ENCODE data around the gene RAPSN. TPM values are rescaled to one million over a fixed set of nuclear protein-coding genes. Genes with fewer than 3 reads are reported as not detected.

Gene RAPSN
- total RNA-seq, 1 experiment from 2014 or later, result 1.0 TPM

- Histone ChIP-seq H3K4me1 (ENCODE audit: insufficient read depth, low read length, poor library complexity, severe bottlenecking) (no peaks in the 10 kb centered on the region), H3K27ac (ENCODE audit: low read depth, low read length, poor library complexity, severe bottlenecking) (no peak overlapping the region), H3K27me3 (replicated peaks; ENCODE audit: insufficient read depth, low read depth, low read length, poor library complexity) (no peaks in the 10 kb centered on the region), H3K4me3 (ENCODE audit: low read depth, low read length, poor library complexity, severe bottlenecking) (no peak overlapping the region), H3K9me3 (ENCODE audit: low read depth, low read length, poor library complexity, severe bottlenecking) (no peaks in the 10 kb centered on the region), H3K36me3 (ENCODE audit: insufficient read depth, low read length, poor library complexity, severe bottlenecking) (no peaks in the 10 kb centered on the region)
- no peak for DNase-seq (ENCODE audit: low spot score)
- BruUV-seq (replicated peaks), result no TSS peak
- ChIA-PET POLR2A (ENCODE audit: low non-redundant PET) (no interaction called here), CTCF (interaction anchor here (0.5 kb wide), 1 partner anchor 143 kb away, joined by 4 read pairs; no protein-coding TSS in a partner anchor)
- TF ChIP-seq EZH2 (IDR thresholded peaks at IDR 0.05; ENCODE audit: borderline replicate concordance, low read depth, low read length, poor library complexity, severe bottlenecking), result no peak
- intact Hi-C loops (cut with micrococcal nuclease; ENCODE audit: unreplicated experiment), result no loop called here
Measured at GRCh38 chr11:47437218-47437745, 11.7 kb downstream of the RAPSN start.

GRCh38 chr11:47436726-47437125 lies 12.2 kb downstream of the RAPSN start:
- H3K4me3 ChIP-seq (ENCODE audit: low read depth, low read length, poor library complexity, severe bottlenecking), result no peak overlapping the region
- no peaks in the 10 kb centered on the region for H3K36me3 ChIP-seq (ENCODE audit: insufficient read depth, low read length, poor library complexity, severe bottlenecking)
- intact Hi-C loops (cut with micrococcal nuclease; ENCODE audit: unreplicated experiment), result no loop called here
- H3K27ac ChIP-seq (ENCODE audit: low read depth, low read length, poor library complexity, severe bottlenecking), result no peak overlapping the region
- no peaks in the 10 kb centered on the region for H3K4me1 ChIP-seq (ENCODE audit: insufficient read depth, low read length, poor library complexity, severe bottlenecking)
- H3K9me3 ChIP-seq (ENCODE audit: low read depth, low read length, poor library complexity, severe bottlenecking), result no peaks in the 10 kb centered on the region
- BruUV-seq (replicated peaks), result no TSS peak
- CTCF ChIA-PET, result interaction anchor here (0.5 kb wide), 1 partner anchor 143 kb away, joined by 4 read pairs; no protein-coding TSS in a partner anchor
- POLR2A ChIA-PET (ENCODE audit: low non-redundant PET), result no interaction called here
- no peak for DNase-seq (ENCODE audit: low spot score)
- H3K27me3 ChIP-seq (replicated peaks; ENCODE audit: insufficient read depth, low read depth, low read length, poor library complexity), result no peaks in the 10 kb centered on the region
- TF ChIP-seq CTCF (conservative IDR thresholded peaks at IDR 0.05; ENCODE audit: low read depth, low read length), result no peak
- no peak for TF ChIP-seq EZH2 (IDR thresholded peaks at IDR 0.05; ENCODE audit: borderline replicate concordance, low read depth, low read length, poor library complexity, severe bottlenecking)

GRCh38 chr11:47435687-47436086 lies 13.2 kb downstream of the RAPSN start:
- intact Hi-C loops (cut with micrococcal nuclease; ENCODE audit: unreplicated experiment), result no loop called here
- H3K27ac ChIP-seq (ENCODE audit: low read depth, low read length, poor library complexity, severe bottlenecking), result no peak overlapping the region
- ChIA-PET CTCF (interaction anchor here (0.6 to 0.7 kb wide), 2 partner anchors 17 to 19 kb away, joined by 5 read pairs; no protein-coding TSS in a partner anchor), POLR2A (ENCODE audit: low non-redundant PET) (no interaction called here)
- no peaks in the 10 kb centered on the region for H3K9me3 ChIP-seq (ENCODE audit: low read depth, low read length, poor library complexity, severe bottlenecking)
- H3K36me3 ChIP-seq (ENCODE audit: insufficient read depth, low read length, poor library complexity, severe bottlenecking), result no peaks in the 10 kb centered on the region
- no peaks in the 10 kb centered on the region for H3K4me1 ChIP-seq (ENCODE audit: insufficient read depth, low read length, poor library complexity, severe bottlenecking)
- no peak for DNase-seq (ENCODE audit: low spot score)
- no TSS peak for BruUV-seq (replicated peaks)
- no peak overlapping the region for H3K4me3 ChIP-seq (ENCODE audit: low read depth, low read length, poor library complexity, severe bottlenecking)
- TF ChIP-seq EZH2 (IDR thresholded peaks at IDR 0.05; ENCODE audit: borderline replicate concordance, low read depth, low read length, poor library complexity, severe bottlenecking), result no peak
- TF ChIP-seq CTCF (conservative IDR thresholded peaks at IDR 0.05; ENCODE audit: low read depth, low read length), result no peak
- no peaks in the 10 kb centered on the region for H3K27me3 ChIP-seq (replicated peaks; ENCODE audit: insufficient read depth, low read depth, low read length, poor library complexity)
